HCT116 (cell line): ENCODE data around the gene C1orf52. TPM values are rescaled to one million over a fixed set of nuclear protein-coding genes. Genes with fewer than 3 reads are reported as not detected.

Source experiments
- ATAC-seq: fragments of 200-7000 bp; cut with Tn5 transposase; 2 replicates; pipeline ENCODE4 v1.9.1; 2020; ENCODE audit warnings: mild to moderate bottlenecking, moderate library complexity
- BruUV-seq: library from RNA; stranded (reverse); fragments of 400-500 nt; replicated peaks from 2 replicates; lab custom pipeline; 2021; lab: Mats Ljungman, UMichigan
- CTCF ChIA-PET: fragments of 300-600 bp; sonication (Branson Sonifier 250); formaldehyde crosslinking; loops from one replicate; lab custom pipeline; 2021; ENCODE audit warnings: antibody characterized with exemption; lab: Charles Lee
- POLR2A ChIA-PET: fragments of 300-600, 350-600 bp; sonication (Branson Sonifier 250); formaldehyde crosslinking; loops from one replicate; lab custom pipeline; 2021; ENCODE audit warnings: antibody characterized with exemption; lab: Charles Lee
- RAD21 ChIA-PET, 2 experiments: fragments of 300-600 bp; sonication (Branson Sonifier 250); formaldehyde crosslinking; loops; one replicate each; lab custom pipeline; 2023; ENCODE audit warnings: low total read pairs in 2 of 2; ENCODE audit not compliant: uncharacterized antibody in 2 of 2, unreplicated experiment in 2 of 2, low non-redundant PET in 1 of 2; lab: Charles Lee
- DNase-seq: peaks from one replicate; pipeline ENCODE4 v3.0.0-alpha.2; 2010; ENCODE audit warnings: low read depth, low spot score
- H2AFZ ChIP-seq: fragments of 200-600 bp; shearing (Covaris generic), sonication (generic); 2 replicates; pipeline ENCODE4 v1.6.1; 2017; ENCODE audit warnings: low read depth, mixed run types, mixed read lengths, antibody characterized with exemption, low read length; ENCODE audit not compliant: poor library complexity, severe bottlenecking
- H3K27ac ChIP-seq: 2 replicates; pipeline ENCODE4 v1.5.1; 2012; ENCODE audit warnings: low read depth, low read length
- H3K27me3 ChIP-seq: fragments of 200-600 bp; sonication (generic); 2 replicates; pipeline ENCODE4 v1.6.1; 2016; ENCODE audit warnings: mixed run types, low read length, mixed read lengths; ENCODE audit not compliant: insufficient read depth
- H3K36me3 ChIP-seq, 2 experiments: fragments of 200-500 bp in 1 of 2; fragments of 200-600 bp in 1 of 2; sonication (Bioruptor generic) in 1 of 2; sonication (generic) in 1 of 2; 2 replicates each; pipeline versions ENCODE4 v1.5.1 to v1.6.1; 2014 to 2016; ENCODE audit warnings: low read length in 2 of 2, inconsistent platforms in 1 of 2, mixed read lengths in 1 of 2, mixed run types in 1 of 2; ENCODE audit not compliant: insufficient read depth in 2 of 2, control insufficient read depth in 1 of 2
- H3K4me1 ChIP-seq, 2 experiments: fragments of 200-600 bp in 1 of 2; sonication (generic) in 1 of 2; 2 replicates each; pipeline versions ENCODE4 v1.5.1 to v1.6.1; 2012 to 2017; ENCODE audit warnings: low read length in 2 of 2, inconsistent platforms in 1 of 2, mild to moderate bottlenecking in 1 of 2, mixed read lengths in 1 of 2, mixed run types in 1 of 2, moderate library complexity in 1 of 2; ENCODE audit not compliant: insufficient read depth in 2 of 2, control insufficient read depth in 1 of 2
- H3K4me2 ChIP-seq: fragments of 200-600 bp; sonication (generic); 2 replicates; pipeline ENCODE4 v1.6.1; 2017; ENCODE audit warnings: mixed run types, low read length, mixed read lengths
- H3K4me3 ChIP-seq, 2 experiments: fragments of 200-600 bp in 1 of 2; sonication (generic) in 1 of 2; replicated peaks in 1 of 2; 2 replicates each; pipeline ENCODE4 v1.5.1; 2011 to 2016; ENCODE audit warnings: low read length in 2 of 2, control low read depth in 1 of 2, low read depth in 1 of 2, mild to moderate bottlenecking in 1 of 2, mixed read lengths in 1 of 2, mixed run types in 1 of 2
- H3K79me2 ChIP-seq: fragments of 200-600 bp; sonication (generic); 2 replicates; pipeline ENCODE4 v1.6.1; 2017; ENCODE audit warnings: mild to moderate bottlenecking, mixed run types, low read length, moderate library complexity, mixed read lengths; ENCODE audit not compliant: insufficient read depth
- H3K9ac ChIP-seq: fragments of 200-600 bp; sonication (generic); 2 replicates; pipeline ENCODE4 v1.6.1; 2016; ENCODE audit warnings: low read length, mixed read lengths
- H3K9me2 ChIP-seq: fragments of 200-600 bp; sonication (generic), shearing (Covaris generic); 2 replicates; pipeline ENCODE4 v1.6.1; 2017; ENCODE audit warnings: mixed run types, mild to moderate bottlenecking, moderate library complexity; ENCODE audit not compliant: insufficient read depth
- H3K9me3 ChIP-seq, 2 experiments: fragments of 200-500 bp in 1 of 2; fragments of 200-600 bp in 1 of 2; sonication (Bioruptor generic) in 1 of 2; sonication (generic) in 1 of 2; 2 replicates each; pipeline ENCODE4 v1.6.1; 2014 to 2017; ENCODE audit warnings: low read length in 2 of 2, mixed read lengths in 2 of 2, inconsistent platforms in 1 of 2, low read depth in 1 of 2, mild to moderate bottlenecking in 1 of 2, mixed run types in 1 of 2, moderate library complexity in 1 of 2; ENCODE audit not compliant: control insufficient read depth in 1 of 2, insufficient read depth in 1 of 2
- H4K20me1 ChIP-seq: fragments of 200-600 bp; sonication (generic), shearing (Covaris generic); 2 replicates; pipeline ENCODE4 v1.6.1; 2017; ENCODE audit warnings: mixed run types, mild to moderate bottlenecking, moderate library complexity; ENCODE audit not compliant: insufficient read depth
- EGR1 ChIP-seq: IDR thresholded peaks from 2 replicates; pipeline ENCODE4 v1.6.1; 2012; ENCODE audit warnings: low read depth
- EZH2phosphoT487 ChIP-seq: fragments of 200-600 bp; IDR thresholded peaks from 2 replicates; pipeline ENCODE4 v1.6.1; 2018; ENCODE audit warnings: antibody characterized with exemption, borderline replicate concordance
- FOSL1 ChIP-seq: IDR thresholded peaks from 2 replicates; pipeline ENCODE4 v1.6.1; 2012; ENCODE audit warnings: low read depth
- JUND ChIP-seq: IDR thresholded peaks from 2 replicates; pipeline ENCODE4 v1.6.1; 2012
- POLR2AphosphoS5 ChIP-seq: IDR thresholded peaks from 2 replicates; pipeline ENCODE4 v1.6.1; 2011; ENCODE audit warnings: mild to moderate bottlenecking, low read depth, low read length, moderate library complexity
- RAD21 ChIP-seq: IDR thresholded peaks from 2 replicates; pipeline ENCODE4 v1.6.1; 2012; ENCODE audit warnings: low read depth, mild to moderate bottlenecking
- SIN3A ChIP-seq: IDR thresholded peaks from 2 replicates; pipeline ENCODE4 v1.6.1; 2012; ENCODE audit warnings: low read depth
- SRF ChIP-seq: IDR thresholded peaks from 2 replicates; pipeline ENCODE4 v1.6.1; 2012; ENCODE audit warnings: low read depth
- TCF7L2 ChIP-seq: IDR thresholded peaks from 2 replicates; pipeline ENCODE4 v1.7.0; 2011; ENCODE audit warnings: borderline replicate concordance, inconsistent platforms; ENCODE audit not compliant: insufficient read depth, insufficient read length; ENCODE audit errors: extremely low read depth
- YY1 ChIP-seq: IDR thresholded peaks from 2 replicates; pipeline ENCODE4 v1.6.1; 2011; ENCODE audit warnings: low read length, low read depth, moderate library complexity, mild to moderate bottlenecking; ENCODE audit not compliant: insufficient replicate concordance; ENCODE audit errors: extremely low read depth
- ZNF274 ChIP-seq: fragments of 200-500 bp; sonication (Bioruptor generic); IDR thresholded peaks from 2 replicates; pipeline ENCODE4 v1.6.1; 2014; ENCODE audit warnings: mild to moderate bottlenecking, low read depth, low read length, inconsistent platforms
- intact Hi-C: fragments of 100-400 bp; cut with micrococcal nuclease; formaldehyde crosslinking; loops from 2 replicates; pipeline ENCODE4 v1.10.0; 2022
- total RNA-seq: library from RNA; stranded (reverse); gene quantifications from one replicate; pipeline ENCODE4 v1.2.1, GENCODE V29; 2021; ENCODE audit not compliant: unreplicated experiment
- TF ChIP-seq, protein P1 (sequence below): IDR thresholded peaks from 2 replicates; pipeline ENCODE4 v1.6.1; 2011; ENCODE audit warnings: mild to moderate bottlenecking, low read length, moderate library complexity; ENCODE audit not compliant: insufficient replicate concordance; ENCODE audit errors: extremely low read depth
- TF ChIP-seq, protein P2 (sequence below): IDR thresholded peaks from 2 replicates; pipeline ENCODE4 v1.6.1; 2012; ENCODE audit warnings: low read depth
- TF ChIP-seq, protein P3 (sequence below), 3 experiments: fragments of 200-600 bp in 1 of 3; sonication (generic) in 1 of 3; IDR thresholded peaks in 2 of 3; conservative IDR thresholded peaks in 1 of 3; 2 replicates each; pipeline ENCODE4 v1.5.1; 2012 to 2017; ENCODE audit warnings: low read depth in 2 of 3, low read length in 2 of 3, antibody characterized with exemption in 1 of 3, borderline replicate concordance in 1 of 3, control low read depth in 1 of 3, mild to moderate bottlenecking in 1 of 3, mixed read lengths in 1 of 3, mixed run types in 1 of 3, moderate library complexity in 1 of 3; ENCODE audit not compliant: insufficient read depth in 1 of 3

Gene C1orf52
- total RNA-seq, 1 experiment from 2014 or later: 23.3 TPM

DNA sequence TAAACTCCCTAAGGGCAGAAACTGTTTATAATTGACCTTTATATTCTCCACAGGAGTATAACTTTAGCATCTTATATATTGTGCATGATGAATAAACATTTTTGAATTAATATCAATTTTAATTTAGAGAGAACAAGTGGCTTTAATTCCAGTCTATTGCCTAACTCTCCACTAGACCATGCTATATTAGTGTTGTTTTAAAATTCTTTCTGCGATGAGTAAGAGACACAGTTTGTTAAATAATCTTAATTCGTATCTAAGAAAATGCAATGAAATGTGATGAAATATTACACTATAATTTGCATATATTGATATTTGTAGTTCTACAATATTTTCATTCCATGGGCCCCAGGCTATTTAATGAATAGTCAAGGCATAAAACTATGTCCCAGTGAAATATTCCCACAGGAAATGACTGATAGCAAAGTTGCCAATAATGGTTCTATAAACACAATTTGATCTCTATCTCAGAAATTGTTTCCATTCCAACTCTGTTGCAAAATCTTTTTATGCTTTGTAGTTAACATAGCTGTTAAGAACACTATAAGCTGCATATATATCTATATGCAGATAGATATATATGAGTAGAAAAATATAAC, 55.8 kb downstream of the C1orf52 start (continued):
- TF ChIP-seq, protein P1, sequence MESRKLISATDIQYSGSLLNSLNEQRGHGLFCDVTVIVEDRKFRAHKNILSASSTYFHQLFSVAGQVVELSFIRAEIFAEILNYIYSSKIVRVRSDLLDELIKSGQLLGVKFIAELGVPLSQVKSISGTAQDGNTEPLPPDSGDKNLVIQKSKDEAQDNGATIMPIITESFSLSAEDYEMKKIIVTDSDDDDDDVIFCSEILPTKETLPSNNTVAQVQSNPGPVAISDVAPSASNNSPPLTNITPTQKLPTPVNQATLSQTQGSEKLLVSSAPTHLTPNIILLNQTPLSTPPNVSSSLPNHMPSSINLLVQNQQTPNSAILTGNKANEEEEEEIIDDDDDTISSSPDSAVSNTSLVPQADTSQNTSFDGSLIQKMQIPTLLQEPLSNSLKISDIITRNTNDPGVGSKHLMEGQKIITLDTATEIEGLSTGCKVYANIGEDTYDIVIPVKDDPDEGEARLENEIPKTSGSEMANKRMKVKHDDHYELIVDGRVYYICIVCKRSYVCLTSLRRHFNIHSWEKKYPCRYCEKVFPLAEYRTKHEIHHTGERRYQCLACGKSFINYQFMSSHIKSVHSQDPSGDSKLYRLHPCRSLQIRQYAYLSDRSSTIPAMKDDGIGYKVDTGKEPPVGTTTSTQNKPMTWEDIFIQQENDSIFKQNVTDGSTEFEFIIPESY: no peak
- no peak for TF ChIP-seq POLR2AphosphoS5
- no peak for TF ChIP-seq EZH2phosphoT487
- no peak for TF ChIP-seq EGR1
- TF ChIP-seq, protein P2, sequence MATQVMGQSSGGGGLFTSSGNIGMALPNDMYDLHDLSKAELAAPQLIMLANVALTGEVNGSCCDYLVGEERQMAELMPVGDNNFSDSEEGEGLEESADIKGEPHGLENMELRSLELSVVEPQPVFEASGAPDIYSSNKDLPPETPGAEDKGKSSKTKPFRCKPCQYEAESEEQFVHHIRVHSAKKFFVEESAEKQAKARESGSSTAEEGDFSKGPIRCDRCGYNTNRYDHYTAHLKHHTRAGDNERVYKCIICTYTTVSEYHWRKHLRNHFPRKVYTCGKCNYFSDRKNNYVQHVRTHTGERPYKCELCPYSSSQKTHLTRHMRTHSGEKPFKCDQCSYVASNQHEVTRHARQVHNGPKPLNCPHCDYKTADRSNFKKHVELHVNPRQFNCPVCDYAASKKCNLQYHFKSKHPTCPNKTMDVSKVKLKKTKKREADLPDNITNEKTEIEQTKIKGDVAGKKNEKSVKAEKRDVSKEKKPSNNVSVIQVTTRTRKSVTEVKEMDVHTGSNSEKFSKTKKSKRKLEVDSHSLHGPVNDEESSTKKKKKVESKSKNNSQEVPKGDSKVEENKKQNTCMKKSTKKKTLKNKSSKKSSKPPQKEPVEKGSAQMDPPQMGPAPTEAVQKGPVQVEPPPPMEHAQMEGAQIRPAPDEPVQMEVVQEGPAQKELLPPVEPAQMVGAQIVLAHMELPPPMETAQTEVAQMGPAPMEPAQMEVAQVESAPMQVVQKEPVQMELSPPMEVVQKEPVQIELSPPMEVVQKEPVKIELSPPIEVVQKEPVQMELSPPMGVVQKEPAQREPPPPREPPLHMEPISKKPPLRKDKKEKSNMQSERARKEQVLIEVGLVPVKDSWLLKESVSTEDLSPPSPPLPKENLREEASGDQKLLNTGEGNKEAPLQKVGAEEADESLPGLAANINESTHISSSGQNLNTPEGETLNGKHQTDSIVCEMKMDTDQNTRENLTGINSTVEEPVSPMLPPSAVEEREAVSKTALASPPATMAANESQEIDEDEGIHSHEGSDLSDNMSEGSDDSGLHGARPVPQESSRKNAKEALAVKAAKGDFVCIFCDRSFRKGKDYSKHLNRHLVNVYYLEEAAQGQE: no peak
- TF ChIP-seq, all 23 proteins: peak for 0

DNA sequence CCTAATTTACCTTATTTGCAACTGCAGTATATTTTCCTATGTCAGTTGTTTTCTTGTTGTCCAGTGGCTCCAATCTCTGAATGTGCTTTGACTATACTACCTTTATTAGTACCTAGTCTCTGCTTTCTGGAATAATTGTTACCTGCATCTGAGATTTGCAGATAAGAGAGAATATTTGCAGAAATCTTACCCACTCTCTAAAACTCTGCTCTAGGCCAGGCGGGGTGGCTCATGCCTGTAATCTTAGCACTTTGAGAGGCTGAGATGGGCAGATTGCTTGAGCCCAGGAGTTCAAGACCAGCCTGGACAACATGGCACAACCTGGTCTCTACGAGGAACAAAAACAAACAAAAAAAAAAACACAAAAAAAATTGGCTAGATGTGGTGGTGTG, 56.6 kb downstream of the C1orf52 start:
- intact Hi-C loops: no loop called here
- CTCF ChIA-PET: no interaction called here
- ATAC-seq: no peak
- TF ChIP-seq RAD21: no peak
- TF ChIP-seq FOSL1: no peak
- no peak for TF ChIP-seq SIN3A
- no peak for TF ChIP-seq YY1
- TF ChIP-seq, protein P3, sequence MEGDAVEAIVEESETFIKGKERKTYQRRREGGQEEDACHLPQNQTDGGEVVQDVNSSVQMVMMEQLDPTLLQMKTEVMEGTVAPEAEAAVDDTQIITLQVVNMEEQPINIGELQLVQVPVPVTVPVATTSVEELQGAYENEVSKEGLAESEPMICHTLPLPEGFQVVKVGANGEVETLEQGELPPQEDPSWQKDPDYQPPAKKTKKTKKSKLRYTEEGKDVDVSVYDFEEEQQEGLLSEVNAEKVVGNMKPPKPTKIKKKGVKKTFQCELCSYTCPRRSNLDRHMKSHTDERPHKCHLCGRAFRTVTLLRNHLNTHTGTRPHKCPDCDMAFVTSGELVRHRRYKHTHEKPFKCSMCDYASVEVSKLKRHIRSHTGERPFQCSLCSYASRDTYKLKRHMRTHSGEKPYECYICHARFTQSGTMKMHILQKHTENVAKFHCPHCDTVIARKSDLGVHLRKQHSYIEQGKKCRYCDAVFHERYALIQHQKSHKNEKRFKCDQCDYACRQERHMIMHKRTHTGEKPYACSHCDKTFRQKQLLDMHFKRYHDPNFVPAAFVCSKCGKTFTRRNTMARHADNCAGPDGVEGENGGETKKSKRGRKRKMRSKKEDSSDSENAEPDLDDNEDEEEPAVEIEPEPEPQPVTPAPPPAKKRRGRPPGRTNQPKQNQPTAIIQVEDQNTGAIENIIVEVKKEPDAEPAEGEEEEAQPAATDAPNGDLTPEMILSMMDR (IDR thresholded peaks at IDR 0.05 in 2 of 3, conservative IDR thresholded peaks at IDR 0.05 in 1 of 3; ENCODE audit: borderline replicate concordance in 1 of 3, insufficient read depth in 1 of 3, low read depth in 2 of 3, low read length in 2 of 3): no peak
- no peak for TF ChIP-seq SRF
- no peak for TF ChIP-seq TCF7L2
- no peak for TF ChIP-seq EGR1
- TF ChIP-seq ZNF274: no peak
- TF ChIP-seq, protein P1: no peak
- no peak for TF ChIP-seq JUND

More for the DNA sequence above, 56.6 kb downstream of the C1orf52 start:
- ChIA-PET POLR2A (no interaction called here), RAD21 (no interaction called here)
- Histone ChIP-seq H2AFZ (no peak overlapping the region), H3K36me3 (no peaks in the 10 kb centered on the region), H3K27me3 (no peaks in the 10 kb centered on the region), H3K9me2 (no peaks in the 10 kb centered on the region), H4K20me1 (no peaks in the 10 kb centered on the region), H3K27ac (no peak overlapping the region), H3K4me3 (no peak overlapping the region), H3K4me1 (peaks cover 6 to 16% of the 10 kb centered on the region in 2 experiments), H3K4me2 (no peak overlapping the region), H3K79me2 (peaks cover 5% of the 10 kb centered on the region), H3K9ac (no peak overlapping the region), H3K9me3 (no peaks in the 10 kb centered on the region)
- no TSS peak for BruUV-seq
- DNase-seq: no peak
